Kidney glomerular epithelial cell (primary cell): ENCODE results near the gene ANKRD10.

Experiments used
- DNase-seq: peaks from one replicate; lab custom pipeline; 2025; lab: John Stamatoyannopoulos, UW

The ANKRD10 gene

GRCh38 chr13:110944968-110945927, 30.4 kb upstream of the ANKRD10 start:
- DNase-seq, result no peak

- no peak for DNase-seq
Measured at GRCh38 chr13:110944121-110944967, 29.5 kb upstream of the ANKRD10 start.

DNA sequence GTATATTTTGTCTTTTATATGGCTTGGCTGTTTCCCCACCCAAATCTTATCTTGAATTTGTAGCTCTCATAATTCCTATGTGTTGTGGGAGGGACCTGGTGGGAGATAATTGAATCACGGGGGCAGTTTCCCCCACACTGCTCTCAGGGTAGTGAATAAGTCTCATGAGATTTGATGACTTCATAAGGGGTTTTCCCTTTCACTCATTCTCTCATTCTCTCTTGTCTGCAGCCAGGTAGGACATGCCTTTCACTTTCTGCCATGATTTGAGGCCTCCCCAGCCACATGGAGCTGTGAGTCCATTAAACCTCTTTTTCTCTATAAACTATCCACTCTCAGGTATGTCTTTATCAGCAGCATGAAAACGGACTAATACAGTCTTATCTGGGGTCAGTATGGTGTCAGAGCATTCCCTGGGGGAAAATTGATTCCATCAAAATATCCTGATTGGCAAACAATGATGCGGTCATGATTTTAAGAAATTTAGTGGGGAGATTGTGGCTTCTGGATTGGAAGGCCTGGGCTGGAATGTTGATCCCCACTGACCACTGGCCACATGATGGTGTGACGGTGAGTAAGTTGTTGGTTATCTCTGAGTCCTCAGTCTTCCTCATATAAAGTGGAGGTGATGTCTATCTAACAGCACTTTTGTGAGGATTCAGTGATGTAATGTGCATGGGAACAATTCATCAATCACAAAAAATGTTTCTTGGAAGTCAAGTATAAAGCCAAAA, 27.5 kb upstream of the ANKRD10 start:
- DNase-seq, result peak; percentile 39

DNA sequence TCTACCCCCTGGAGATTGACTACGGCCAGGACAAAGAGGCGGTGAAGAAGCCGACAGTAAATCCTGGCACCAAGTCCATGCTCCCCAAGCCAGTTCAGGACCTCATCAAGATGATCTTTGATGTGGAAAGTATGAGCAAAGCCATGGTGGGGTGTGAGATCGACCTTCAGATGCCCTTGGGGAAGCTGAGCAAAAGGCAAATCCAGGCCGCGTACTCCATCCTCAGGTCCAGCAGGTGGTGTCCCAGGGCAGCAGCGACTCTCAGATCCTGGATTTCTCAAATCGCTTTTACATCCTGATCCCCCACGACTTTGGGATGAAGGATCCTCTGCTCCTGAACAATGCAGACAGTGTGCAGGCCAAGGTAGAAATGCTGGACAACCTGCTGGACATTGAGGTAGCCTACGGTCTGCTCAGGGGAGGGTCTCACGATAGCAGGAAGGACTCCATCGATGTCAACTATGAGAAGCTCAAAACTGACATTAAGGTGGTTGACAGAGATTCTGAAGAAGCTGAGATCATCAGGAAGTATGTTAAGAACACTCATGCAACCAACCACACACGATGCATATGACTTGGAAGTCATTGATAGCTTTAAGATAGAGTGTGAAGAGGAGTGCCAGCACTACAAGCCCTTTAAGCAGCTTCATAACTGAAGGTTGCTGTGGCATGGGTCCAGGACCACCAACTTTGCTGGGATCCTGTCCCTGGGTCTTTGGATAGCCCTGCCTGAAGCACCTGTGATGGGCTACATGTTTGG, 24.0 kb upstream of the ANKRD10 start:
- no peak for DNase-seq

- no peak for DNase-seq
Measured at GRCh38 chr13:110937511-110938285, 22.8 kb upstream of the ANKRD10 start.

DNA sequence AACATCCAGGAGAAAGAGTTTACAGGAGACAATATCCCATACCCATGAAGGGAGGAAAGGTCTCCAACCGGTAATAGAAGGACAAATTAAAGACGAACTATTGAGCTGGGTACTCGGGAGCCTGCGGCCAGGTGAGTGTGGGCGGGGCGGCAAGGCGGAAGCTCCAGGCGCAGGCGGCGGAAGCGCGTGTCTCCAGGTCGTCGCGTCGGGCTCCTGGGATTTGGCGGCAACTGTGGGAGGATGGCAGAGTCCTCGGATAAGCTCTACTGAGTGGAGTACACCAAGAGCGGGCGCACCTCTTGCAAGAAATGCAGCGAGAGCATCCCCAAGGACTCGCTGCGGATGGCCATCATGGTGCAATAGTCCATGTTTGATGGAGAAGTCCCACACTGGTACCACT, 21.6 kb upstream of the ANKRD10 start:
- no peak for DNase-seq

GRCh38 chr13:110932588-110932987, 17.7 kb upstream of the ANKRD10 start:
- no peak for DNase-seq

GRCh38 chr13:110929104-110929777, 14.4 kb upstream of the ANKRD10 start:
- DNase-seq, result no peak

- DNase-seq, result no peak
Measured at GRCh38 chr13:110925023-110925612, 10.2 kb upstream of the ANKRD10 start.

GRCh38 chr13:110924639-110924934, 9.7 kb upstream of the ANKRD10 start:
- DNase-seq, result no peak

DNA sequence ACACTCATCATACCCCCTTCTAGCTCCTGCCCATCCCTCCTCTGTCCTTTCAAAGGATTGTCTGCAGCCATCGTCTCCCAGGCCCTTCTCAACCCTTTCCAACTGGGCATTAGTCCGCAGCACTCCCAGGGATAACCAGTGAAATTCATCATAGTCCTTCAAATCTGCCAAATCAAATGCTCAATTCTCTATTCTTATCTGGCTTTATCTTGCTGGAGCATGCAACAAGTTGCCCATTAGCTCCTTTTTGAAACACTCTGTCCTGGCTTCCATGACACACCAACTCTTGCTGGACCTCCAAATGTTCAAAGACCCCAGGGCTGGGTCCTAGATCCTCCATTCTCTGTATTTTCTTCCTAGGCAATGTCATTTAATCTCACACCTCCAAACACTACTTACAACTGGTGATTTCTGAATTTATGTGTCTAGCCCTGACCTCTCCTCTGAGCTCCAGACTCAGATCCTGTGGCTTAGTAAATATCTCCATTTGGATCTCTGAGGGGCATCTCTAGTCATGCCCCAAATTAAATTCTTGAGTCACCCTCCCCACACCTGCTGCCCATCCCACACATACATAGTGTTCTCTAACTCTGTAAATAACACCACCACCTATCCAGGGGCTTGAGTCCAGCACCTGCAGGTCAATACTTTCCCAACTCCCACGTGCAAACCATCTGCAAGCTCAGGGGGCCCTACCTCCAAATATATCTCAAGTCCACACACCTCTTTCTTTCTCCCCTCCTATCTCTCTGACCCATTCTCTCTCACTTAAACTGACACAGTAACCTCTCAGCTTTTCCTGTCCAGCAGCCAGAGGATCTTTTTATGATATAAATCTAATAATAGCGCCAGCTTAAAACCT, 9.1 kb upstream of the ANKRD10 start:
- no peak for DNase-seq

DNA sequence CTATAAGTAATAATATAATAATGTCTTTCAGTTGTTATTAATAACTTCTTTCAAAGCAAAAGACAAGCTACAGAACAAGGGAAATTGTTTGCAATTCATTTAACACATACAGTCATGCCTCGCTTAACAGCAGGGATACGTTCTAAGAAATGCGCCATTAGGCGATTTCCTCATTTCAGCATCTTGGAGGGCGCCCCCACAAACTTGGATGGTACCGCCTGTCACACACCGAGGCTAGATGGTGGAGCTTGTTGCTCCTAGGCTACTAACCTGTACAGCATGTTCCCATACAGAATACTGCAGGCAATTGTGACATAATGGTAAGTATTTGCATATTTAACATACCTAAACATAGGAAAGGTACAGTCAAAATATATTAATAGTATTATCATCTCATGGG, 8.2 kb upstream of the ANKRD10 start:
- DNase-seq, result no peak

- no peak for DNase-seq
Measured at GRCh38 chr13:110922506-110922905, 7.6 kb upstream of the ANKRD10 start.

- DNase-seq, result no peak
Measured at GRCh38 chr13:110921695-110922094, 6.8 kb upstream of the ANKRD10 start.

DNA sequence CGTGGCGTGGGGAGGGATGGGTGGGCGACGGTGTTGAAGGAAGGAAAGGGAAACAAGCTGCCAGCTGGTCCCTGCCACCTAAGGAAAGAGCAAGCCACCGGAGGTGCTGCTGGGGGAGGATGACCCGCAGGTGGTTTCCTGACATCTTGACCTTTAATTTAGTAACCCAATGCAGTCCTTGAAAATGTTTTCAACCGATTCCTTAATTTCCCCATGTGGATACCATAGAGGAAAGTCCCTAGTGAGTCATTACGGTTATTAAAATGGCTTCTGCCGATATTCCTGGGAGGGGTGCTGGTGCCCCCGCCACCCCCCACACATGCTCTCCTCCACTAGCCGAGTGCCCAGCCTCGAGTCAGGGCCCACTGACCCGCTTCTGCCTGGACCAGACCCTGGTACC, 6.3 kb upstream of the ANKRD10 start:
- DNase-seq, result no peak

- no peak for DNase-seq
Measured at GRCh38 chr13:110920038-110920437, 5.2 kb upstream of the ANKRD10 start.

DNA sequence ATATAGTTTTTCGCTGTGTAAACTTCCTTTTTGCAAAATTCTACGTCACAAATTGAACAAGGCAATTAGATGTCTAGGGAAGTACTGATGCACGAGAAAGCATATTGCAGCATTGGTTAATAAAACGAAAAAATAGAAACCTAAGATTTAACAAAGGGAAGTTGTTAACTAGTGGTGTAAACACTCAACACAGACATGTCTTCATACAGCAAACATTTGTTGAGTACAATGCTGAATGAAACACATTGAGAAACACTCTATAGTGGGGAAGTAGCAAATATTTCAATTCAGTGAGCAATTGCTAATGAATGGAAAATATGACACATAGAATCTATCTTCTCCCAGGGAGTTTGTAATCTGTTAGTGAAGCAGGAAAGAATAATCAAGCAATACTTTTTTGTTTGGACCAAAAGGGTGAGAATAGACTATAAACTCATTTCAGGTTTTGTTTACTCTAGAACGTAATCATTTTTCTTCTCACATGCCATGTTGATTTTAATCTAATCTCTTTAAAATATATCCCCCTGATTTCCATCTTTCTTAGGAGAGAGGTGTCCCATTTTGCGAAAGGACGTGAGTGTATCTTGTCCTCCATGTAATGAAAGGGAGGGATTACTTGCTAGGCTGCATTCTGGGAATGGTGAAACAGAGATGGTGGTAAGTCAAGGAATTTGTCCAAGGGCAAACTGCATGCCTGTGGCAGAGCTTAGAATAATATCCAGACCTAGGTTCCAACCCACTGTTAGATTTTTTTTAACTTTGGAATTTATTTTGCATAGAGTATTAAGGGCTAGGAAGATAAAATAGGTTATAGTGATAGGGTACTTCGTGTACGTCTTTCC, 1.7 kb upstream of the ANKRD10 start:
- DNase-seq, result peak; percentile 57

GRCh38 chr13:110915874-110916206, 971 bp upstream of the ANKRD10 start:
- DNase-seq, result no peak
